Measurements from ENCODE around the gene MYO5A.

Gene MYO5A

GRCh38 chr15:52523647-52524046, 5.0 kb downstream of the MYO5A start:
- DNase-seq (ENCODE audit: low read depth): no peak
- no peak overlapping the region for H3K4me3 ChIP-seq (ENCODE audit: control insufficient read depth, low read depth, low read length)
- TF ChIP-seq CTCF (IDR thresholded peaks at IDR 0.05; ENCODE audit: control insufficient read depth, insufficient read depth, low read depth, low read length, missing control alignments): no peak

- peak; percentile 58 for DNase-seq (ENCODE audit: low read depth)
- no peak for TF ChIP-seq CTCF (IDR thresholded peaks at IDR 0.05; ENCODE audit: control insufficient read depth, insufficient read depth, low read depth, low read length, missing control alignments)
- no peak overlapping the region for H3K4me3 ChIP-seq (ENCODE audit: control insufficient read depth, low read depth, low read length)
Observed at GRCh38 chr15:52523192-52523591, 5.5 kb downstream of the MYO5A start.

GRCh38 chr15:52521682-52522081, 7.0 kb downstream of the MYO5A start:
- no peak for DNase-seq (ENCODE audit: low read depth)
- no peak for TF ChIP-seq CTCF (IDR thresholded peaks at IDR 0.05; ENCODE audit: control insufficient read depth, insufficient read depth, low read depth, low read length, missing control alignments)
- no peak overlapping the region for H3K4me3 ChIP-seq (ENCODE audit: control insufficient read depth, low read depth, low read length)

- no peak for TF ChIP-seq CTCF (IDR thresholded peaks at IDR 0.05; ENCODE audit: control insufficient read depth, insufficient read depth, low read depth, low read length, missing control alignments)
- DNase-seq (ENCODE audit: low read depth): no peak
- no peak overlapping the region for H3K4me3 ChIP-seq (ENCODE audit: control insufficient read depth, low read depth, low read length)
Observed at GRCh38 chr15:52520421-52520820, 8.3 kb downstream of the MYO5A start.

- H3K4me3 ChIP-seq (ENCODE audit: control insufficient read depth, low read depth, low read length): no peak overlapping the region
- no peak for TF ChIP-seq CTCF (IDR thresholded peaks at IDR 0.05; ENCODE audit: control insufficient read depth, insufficient read depth, low read depth, low read length, missing control alignments)
- DNase-seq (ENCODE audit: low read depth): no peak
Observed at GRCh38 chr15:52518487-52519371, 10.0 kb downstream of the MYO5A start.

GRCh38 chr15:52517014-52517413, 11.7 kb downstream of the MYO5A start:
- no peak overlapping the region for H3K4me3 ChIP-seq (ENCODE audit: control insufficient read depth, low read depth, low read length)
- no peak for TF ChIP-seq CTCF (IDR thresholded peaks at IDR 0.05; ENCODE audit: control insufficient read depth, insufficient read depth, low read depth, low read length, missing control alignments)
- no peak for DNase-seq (ENCODE audit: low read depth)
